B cell (primary cell): ENCODE data around the gene RAD51C. TPM values are rescaled to one million over a fixed set of nuclear protein-coding genes. Genes with fewer than 3 reads are reported as not detected.

Experiments used
- ATAC-seq: fragments of 200-7000 bp; cut with Tn5 transposase; one replicate; pipeline ENCODE4 v1.10.0; 2021; ENCODE audit warnings: low read depth, mild to moderate bottlenecking, moderate number of reproducible peaks, moderate library complexity
- CTCF ChIA-PET: fragments of 350-600 bp; sonication (Branson Sonifier 250); formaldehyde crosslinking; loops from one replicate; lab custom pipeline; 2021; ENCODE audit warnings: antibody characterized with exemption, inconsistent platforms; lab: Charles Lee
- POLR2A ChIA-PET: fragments of 350-600 bp; sonication (Branson Sonifier 250); formaldehyde crosslinking; loops from one replicate; lab custom pipeline; 2021; ENCODE audit warnings: antibody characterized with exemption; lab: Charles Lee
- DNase-seq: peaks from one replicate; pipeline ENCODE4 v3.0.0; 2013
- H2AFZ ChIP-seq: 2 replicates; pipeline ENCODE4 v1.6.1; 2012; ENCODE audit warnings: mild to moderate bottlenecking, low read depth, low read length; ENCODE audit not compliant: insufficient read depth, poor library complexity, severe bottlenecking
- H3K27ac ChIP-seq, 2 donors: 1 replicate in 1 of 2; 2 replicates in 1 of 2; pipeline ENCODE4 v1.5.1; 2012 to 2013; ENCODE audit warnings: low read length in 2 of 2, mild to moderate bottlenecking in 2 of 2, moderate library complexity in 1 of 2
- H3K27me3 ChIP-seq, 4 experiments: fragments of 200-600 bp in 1 of 4; sonication (generic) in 1 of 4; replicated peaks in 1 of 4; 1 replicate in 2 of 4; 2 replicates in 2 of 4; pipeline versions ENCODE4 v1.6.1 to v1.7.0; 2013 to 2016; ENCODE audit warnings: low read length in 3 of 4, mild to moderate bottlenecking in 2 of 4, mixed read lengths in 1 of 4, moderate library complexity in 1 of 4; ENCODE audit not compliant: insufficient read depth in 4 of 4, control insufficient read depth in 3 of 4; ENCODE audit errors: control extremely low read depth in 1 of 4
- H3K36me3 ChIP-seq, 2 experiments: replicated peaks in 1 of 2; 1 replicate in 1 of 2; 2 replicates in 1 of 2; pipeline versions ENCODE4 v1.6.1 to v1.7.1; 2013; ENCODE audit warnings: low read length in 1 of 2; ENCODE audit not compliant: insufficient read depth in 2 of 2, control insufficient read depth in 1 of 2; ENCODE audit errors: control extremely low read depth in 1 of 2, extremely low read depth in 1 of 2
- H3K4me1 ChIP-seq, 2 donors: fragments of 200-600 bp in 1 of 2; sonication (generic) in 1 of 2; 1 replicate in 1 of 2; 2 replicates in 1 of 2; pipeline versions ENCODE4 v1.5.1 to v1.6.1; 2013 to 2017; ENCODE audit warnings: low read length in 2 of 2; ENCODE audit not compliant: control insufficient read depth in 2 of 2, insufficient read depth in 2 of 2
- H3K4me2 ChIP-seq: replicated peaks from 2 replicates; pipeline ENCODE3; 2012; ENCODE audit warnings: mild to moderate bottlenecking, low read depth, low read length; ENCODE audit not compliant: poor library complexity, severe bottlenecking
- H3K4me3 ChIP-seq, 5 experiments: fragments of 200-600 bp in 1 of 5; sonication (generic) in 1 of 5; 1 replicate in 3 of 5; 2 replicates in 2 of 5; pipeline versions ENCODE4 v1.5.1 to v1.7.0; 2011 to 2016; ENCODE audit warnings: low read length in 4 of 5, mild to moderate bottlenecking in 4 of 5, low read depth in 2 of 5, control low read depth in 1 of 5, moderate library complexity in 1 of 5; ENCODE audit not compliant: insufficient read depth in 1 of 5; ENCODE audit errors: control extremely low read depth in 1 of 5, extremely low read depth in 1 of 5
- H3K79me2 ChIP-seq: fragments of 200-600 bp; sonication (generic); one replicate; pipeline ENCODE4 v1.6.0; 2016; ENCODE audit warnings: low read length; ENCODE audit not compliant: control insufficient read depth, insufficient read depth
- H3K9ac ChIP-seq: fragments of 200-600 bp; sonication (generic); 2 replicates; pipeline ENCODE4 v1.6.1; 2017; ENCODE audit warnings: mild to moderate bottlenecking, low read length, moderate library complexity
- H3K9me3 ChIP-seq, 3 donors: one replicate each; pipeline versions ENCODE4 v1.6.1 to v1.7.1; 2013; ENCODE audit warnings: low read length in 2 of 3; ENCODE audit not compliant: control insufficient read depth in 2 of 3, insufficient read depth in 1 of 3; ENCODE audit errors: control extremely low read depth in 1 of 3
- H4K20me1 ChIP-seq: 2 replicates; pipeline ENCODE4 v1.6.0; 2012; ENCODE audit warnings: mild to moderate bottlenecking, low read length; ENCODE audit not compliant: insufficient read depth, control insufficient read depth, poor library complexity, severe bottlenecking
- H3K27ac Mint-ChIP-seq: one replicate; pipeline ENCODE4 v1.8.0; 2021; ENCODE audit warnings: mixed read lengths
- H3K27me3 Mint-ChIP-seq: one replicate; pipeline ENCODE4 v1.8.0; 2021; ENCODE audit warnings: mixed read lengths
- H3K4me1 Mint-ChIP-seq: one replicate; pipeline ENCODE4 v1.8.0; 2021; ENCODE audit warnings: mixed read lengths
- H3K4me3 Mint-ChIP-seq: one replicate; pipeline ENCODE4 v1.8.0; 2021; ENCODE audit warnings: mixed read lengths
- H3K9me3 Mint-ChIP-seq: one replicate; pipeline ENCODE4 v1.8.0; 2022; ENCODE audit warnings: mixed read lengths; ENCODE audit not compliant: insufficient read depth
- CTCF ChIP-seq: fragments of 200-600 bp; IDR thresholded peaks from one replicate; pipeline ENCODE4 v1.8.0; 2022; ENCODE audit warnings: antibody characterized with exemption, mild to moderate bottlenecking
- EZH2 ChIP-seq: IDR thresholded peaks from 2 replicates; pipeline ENCODE4 v1.6.1; 2012; ENCODE audit warnings: borderline replicate concordance, low read depth, mild to moderate bottlenecking, moderate library complexity, low read length; ENCODE audit not compliant: insufficient read depth, poor library complexity, severe bottlenecking
- WGBS: methylation state at CpG from one replicate; pipeline ENCODE4 v1.1.5; 2013; ENCODE audit warnings: missing lambda C conversion rate; ENCODE audit not compliant: insufficient coverage; 5-methylcytosine and 5-hydroxymethylcytosine counted together
- intact Hi-C: fragments of 100-400 bp; cut with micrococcal nuclease; formaldehyde crosslinking; loops from one replicate; pipeline ENCODE4 v1.10.0; 2022
- polyA plus RNA-seq: library from polyadenylated mRNA; depleted of rRNA; stranded (reverse); fragments of >200 nt; gene quantifications from 2 replicates; pipeline ENCODE4 v1.2.3, GENCODE V29; 2012
- total RNA-seq, 2 donors: library from RNA; stranded (reverse); fragments of 120-200 nt in 1 of 2; gene quantifications; 1 replicate in 1 of 2; 2 replicates in 1 of 2; pipeline versions ENCODE4 v1.2.3 to v1.2.4, GENCODE V29; 2013 to 2022

RAD51C gene
- total and polyA plus RNA-seq, 2 donors (not counting 1 experiment from before 2014, with no cell fraction given), result 14.2 to 33.2 TPM

GRCh38 chr17:58660621-58661020 is 31.8 kb upstream of the RAD51C start:
- no peaks in the 10 kb centered on the region for H3K27me3 ChIP-seq
- whole genome bisulfite sequencing, result 96% methylated on average over 4 of the region's 4 CpGs
- no peak overlapping the region for H2AFZ ChIP-seq
- no peak for DNase-seq
- peaks cover 15% of the 10 kb centered on the region for H3K4me1 Mint-ChIP-seq
- H3K27ac ChIP-seq, result no peak overlapping the region
- CTCF ChIA-PET, result interaction anchor here (0.6 to 1.5 kb wide), 4 partner anchors 30 to 343 kb away, joined by 3 to 5 read pairs (median 3); no protein-coding TSS in a partner anchor
- H3K9me3 Mint-ChIP-seq, result no peaks in the 10 kb centered on the region
- H3K9ac ChIP-seq, result no peak overlapping the region
- peak overlapping the region; percentile 50 for H3K4me3 Mint-ChIP-seq
- H4K20me1 ChIP-seq, result no peaks in the 10 kb centered on the region
- no peak overlapping the region for H3K4me3 ChIP-seq
- no peak for ATAC-seq
- no peaks in the 10 kb centered on the region for H3K79me2 ChIP-seq
- no peak overlapping the region for H3K4me2 ChIP-seq
- no peaks in the 10 kb centered on the region for H3K27me3 Mint-ChIP-seq
- H3K27ac Mint-ChIP-seq, result no peak overlapping the region
- intact Hi-C loops, result no loop called here
- TF ChIP-seq EZH2 (no peak), CTCF (no peak)
- POLR2A ChIA-PET, result interaction anchor here (3.9 kb wide), 1 partner anchor 29 kb away, joined by 40 read pairs; no protein-coding TSS in a partner anchor
- H3K9me3 ChIP-seq, result no peaks in the 10 kb centered on the region
- H3K4me1 ChIP-seq, result peaks cover 0 to 13% of the 10 kb centered on the region in 2 donors
- H3K36me3 ChIP-seq, result no peaks in the 10 kb centered on the region

GRCh38 chr17:58661499-58661898 is 30.9 kb upstream of the RAD51C start:
- ATAC-seq (no peak), DNase-seq (no peak)
- H3K9ac ChIP-seq, result no peak overlapping the region
- no peak overlapping the region for H3K27ac ChIP-seq
- ChIA-PET CTCF (no interaction called here), POLR2A (no interaction called here)
- H2AFZ ChIP-seq, result no peak overlapping the region
- H3K4me1 ChIP-seq, result peaks cover 0 to 13% of the 10 kb centered on the region in 2 donors
- H3K4me2 ChIP-seq, result no peak overlapping the region
- H3K4me3 ChIP-seq, result no peak overlapping the region
- H3K27ac Mint-ChIP-seq, result no peak overlapping the region
- TF ChIP-seq EZH2 (no peak), CTCF (no peak)
- no peaks in the 10 kb centered on the region for H3K27me3 Mint-ChIP-seq
- H4K20me1 ChIP-seq, result no peaks in the 10 kb centered on the region
- no peaks in the 10 kb centered on the region for H3K9me3 ChIP-seq
- peaks cover 16% of the 10 kb centered on the region for H3K4me1 Mint-ChIP-seq
- no peaks in the 10 kb centered on the region for H3K79me2 ChIP-seq
- H3K27me3 ChIP-seq, result no peaks in the 10 kb centered on the region
- no peak overlapping the region for H3K4me3 Mint-ChIP-seq
- 98% methylated on average over 23 of the region's 26 CpGs for WGBS
- intact Hi-C loops, result no loop called here
- no peaks in the 10 kb centered on the region for H3K36me3 ChIP-seq
- no peaks in the 10 kb centered on the region for H3K9me3 Mint-ChIP-seq
